ENCODE measurements around the gene ZNF366. TPM values are rescaled to one million over a fixed set of nuclear protein-coding genes. Genes with fewer than 3 reads are reported as not detected.

The ZNF366 gene
- total and polyA plus RNA-seq, 8 donors: 0.26 to 1.0 (median 0.52) TPM

DNA sequence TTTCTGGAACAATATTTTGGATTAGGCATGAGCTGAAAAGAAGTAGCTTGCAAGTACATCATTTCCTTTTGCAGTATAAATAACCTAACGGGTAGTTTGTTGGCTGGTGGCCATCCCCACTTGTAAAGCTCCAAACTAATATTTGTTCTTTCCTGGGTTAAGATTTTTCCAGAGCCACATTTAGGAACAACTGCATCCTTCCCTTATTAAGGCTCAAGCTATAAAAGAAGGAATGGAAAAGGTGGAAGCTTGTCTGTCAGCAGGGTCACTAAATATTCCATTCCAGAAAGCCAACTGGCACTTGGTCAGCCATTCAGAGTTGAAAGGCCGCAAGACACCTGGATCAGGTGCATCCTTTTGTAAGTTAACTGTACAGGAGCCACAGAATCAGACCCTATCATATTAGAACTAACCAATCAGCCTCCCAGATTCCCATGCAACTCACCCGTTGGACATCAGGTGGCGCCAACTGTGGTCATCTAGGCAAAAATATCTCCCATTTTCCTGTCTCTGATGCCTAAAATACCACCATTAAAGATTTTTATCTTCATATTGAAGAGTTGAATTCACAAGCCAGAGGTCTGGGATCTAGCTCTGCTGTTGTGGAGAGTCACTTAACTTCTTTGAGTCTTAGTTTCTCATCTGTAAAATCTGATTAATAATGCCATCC lies 104.1 kb downstream of the ZNF366 start:
- intact Hi-C loops (cut with DNase I): no loop called here
- no peak for ATAC-seq
- no peaks in the 10 kb centered on the region for H3K27me3 ChIP-seq
- TF ChIP-seq, protein P1, sequence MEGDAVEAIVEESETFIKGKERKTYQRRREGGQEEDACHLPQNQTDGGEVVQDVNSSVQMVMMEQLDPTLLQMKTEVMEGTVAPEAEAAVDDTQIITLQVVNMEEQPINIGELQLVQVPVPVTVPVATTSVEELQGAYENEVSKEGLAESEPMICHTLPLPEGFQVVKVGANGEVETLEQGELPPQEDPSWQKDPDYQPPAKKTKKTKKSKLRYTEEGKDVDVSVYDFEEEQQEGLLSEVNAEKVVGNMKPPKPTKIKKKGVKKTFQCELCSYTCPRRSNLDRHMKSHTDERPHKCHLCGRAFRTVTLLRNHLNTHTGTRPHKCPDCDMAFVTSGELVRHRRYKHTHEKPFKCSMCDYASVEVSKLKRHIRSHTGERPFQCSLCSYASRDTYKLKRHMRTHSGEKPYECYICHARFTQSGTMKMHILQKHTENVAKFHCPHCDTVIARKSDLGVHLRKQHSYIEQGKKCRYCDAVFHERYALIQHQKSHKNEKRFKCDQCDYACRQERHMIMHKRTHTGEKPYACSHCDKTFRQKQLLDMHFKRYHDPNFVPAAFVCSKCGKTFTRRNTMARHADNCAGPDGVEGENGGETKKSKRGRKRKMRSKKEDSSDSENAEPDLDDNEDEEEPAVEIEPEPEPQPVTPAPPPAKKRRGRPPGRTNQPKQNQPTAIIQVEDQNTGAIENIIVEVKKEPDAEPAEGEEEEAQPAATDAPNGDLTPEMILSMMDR (IDR thresholded peaks at IDR 0.05): peak in 1 of 4 donors; percentile 27
- no peak for FAIRE-seq
- H3K36me3 ChIP-seq: no peaks in the 10 kb centered on the region
- DNase-seq: peak in 1 of 6 donors; percentile 56
- no peaks in the 10 kb centered on the region for H3K4me1 ChIP-seq
- no peak overlapping the region for H3K27ac ChIP-seq
- no peaks in the 10 kb centered on the region for H3K9me3 ChIP-seq
- 43 to 50% methylated on average over 4 of the region's 4 CpGs for WGBS, 2 donors
- no peak overlapping the region for H3K4me3 ChIP-seq

DNA sequence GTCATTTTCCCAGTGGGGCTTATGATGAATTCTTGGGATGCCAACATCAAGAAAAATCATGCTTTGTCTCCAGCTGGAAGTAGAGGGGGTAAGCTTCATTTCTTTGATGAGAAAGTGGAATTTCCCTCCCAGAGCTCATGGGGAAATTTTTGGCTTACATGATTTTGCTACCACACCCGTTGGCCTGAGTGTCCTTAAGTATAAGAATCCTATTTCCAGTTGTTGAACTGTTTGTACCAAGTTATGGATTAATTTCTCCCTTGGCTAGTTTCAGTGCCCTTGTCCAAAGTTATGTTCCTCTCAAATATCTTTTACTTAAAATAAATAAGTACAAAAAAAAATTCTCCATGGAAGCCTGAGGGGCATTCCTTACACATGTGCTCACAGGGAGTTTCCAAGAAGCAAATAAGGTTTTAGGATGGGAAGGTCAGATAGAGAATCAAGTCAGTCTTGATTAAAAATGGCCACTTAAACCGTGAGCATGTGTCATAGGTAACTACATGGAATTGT lies 104.8 kb downstream of the ZNF366 start:
- no peaks in the 10 kb centered on the region for H3K27me3 ChIP-seq
- H3K9me3 ChIP-seq: no peaks in the 10 kb centered on the region
- intact Hi-C loops (cut with DNase I): no loop called here
- H3K27ac ChIP-seq: no peak overlapping the region
- no peak for DNase-seq
- ATAC-seq: no peak
- H3K36me3 ChIP-seq: no peaks in the 10 kb centered on the region
- no peak for FAIRE-seq
- H3K4me3 ChIP-seq: no peak overlapping the region
- no peaks in the 10 kb centered on the region for H3K4me1 ChIP-seq
- TF ChIP-seq, protein P1 (IDR thresholded peaks at IDR 0.05): no peak
- WGBS, 2 donors: 55 to 67% methylated on average over 2 of the region's 2 CpGs

DNA sequence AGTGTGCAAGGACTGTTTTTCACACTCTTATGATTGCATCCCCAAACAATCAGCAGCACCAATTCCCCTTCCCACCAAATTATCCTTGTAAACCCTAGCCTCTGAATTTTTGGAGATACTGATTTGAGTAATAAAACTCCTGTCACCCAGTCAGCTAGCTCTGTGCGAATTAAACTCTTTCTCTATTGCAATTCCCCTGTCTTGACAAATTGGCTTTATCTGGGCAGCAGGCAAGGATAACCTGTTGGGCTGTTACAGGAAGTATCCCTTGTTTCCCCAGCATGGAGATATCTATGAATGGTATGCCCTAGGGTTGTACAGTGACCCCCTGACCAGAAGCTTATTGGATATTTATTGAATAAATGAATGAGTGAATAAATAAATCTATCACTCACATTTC lies 106.3 kb downstream of the ZNF366 start:
- no peaks in the 10 kb centered on the region for H3K9me3 ChIP-seq
- no peak for DNase-seq
- H3K36me3 ChIP-seq: no peaks in the 10 kb centered on the region
- no peak for ATAC-seq
- no peaks in the 10 kb centered on the region for H3K27me3 ChIP-seq
- no peak for FAIRE-seq
- H3K4me3 ChIP-seq: no peak overlapping the region
- intact Hi-C loops (cut with DNase I): no loop called here
- H3K4me1 ChIP-seq: no peaks in the 10 kb centered on the region
- H3K27ac ChIP-seq: no peak overlapping the region
- TF ChIP-seq, protein P1 (IDR thresholded peaks at IDR 0.05): no peak
- WGBS, 2 donors: 32 to 97% methylated on average over 1 of the region's 1 CpG

DNA sequence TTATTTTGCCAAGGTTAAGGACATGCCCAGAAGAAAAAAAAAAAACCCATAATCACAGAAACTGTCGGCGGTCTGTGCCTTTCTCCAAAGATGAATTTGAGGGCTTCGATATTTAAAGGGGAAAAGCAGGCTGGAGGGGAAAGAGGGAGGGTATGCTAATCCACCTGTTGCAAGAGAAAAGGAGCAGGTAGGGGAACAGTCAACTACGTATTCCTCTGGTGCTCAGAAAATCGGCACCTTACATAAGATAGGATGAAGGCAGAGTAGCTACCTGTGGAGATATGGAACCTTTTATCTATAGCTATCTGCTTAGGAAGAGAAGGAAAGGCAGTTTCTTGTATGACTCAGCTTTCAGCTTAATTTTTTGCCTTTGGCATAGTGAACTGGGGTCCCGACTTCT lies 109.4 kb downstream of the ZNF366 start:
- TF ChIP-seq, protein P1 (IDR thresholded peaks at IDR 0.05): no peak
- Histone ChIP-seq H3K36me3 (no peaks in the 10 kb centered on the region), H3K27me3 (no peaks in the 10 kb centered on the region), H3K4me1 (peaks cover 0 to 2% (median under 1%) of the 10 kb centered on the region in 3 donors), H3K9me3 (no peaks in the 10 kb centered on the region), H3K27ac (no peak overlapping the region), H3K4me3 (no peak overlapping the region)
- FAIRE-seq: no peak
- intact Hi-C loops (cut with DNase I): loop anchor here in 1 of 3 donors (10.0 kb wide), 1 partner anchor 127 kb away; no protein-coding TSS in a partner anchor
- 73 to 75% methylated on average over 6 of the region's 6 CpGs for WGBS, 2 donors
- DNase-seq: no peak
- ATAC-seq: no peak

DNA sequence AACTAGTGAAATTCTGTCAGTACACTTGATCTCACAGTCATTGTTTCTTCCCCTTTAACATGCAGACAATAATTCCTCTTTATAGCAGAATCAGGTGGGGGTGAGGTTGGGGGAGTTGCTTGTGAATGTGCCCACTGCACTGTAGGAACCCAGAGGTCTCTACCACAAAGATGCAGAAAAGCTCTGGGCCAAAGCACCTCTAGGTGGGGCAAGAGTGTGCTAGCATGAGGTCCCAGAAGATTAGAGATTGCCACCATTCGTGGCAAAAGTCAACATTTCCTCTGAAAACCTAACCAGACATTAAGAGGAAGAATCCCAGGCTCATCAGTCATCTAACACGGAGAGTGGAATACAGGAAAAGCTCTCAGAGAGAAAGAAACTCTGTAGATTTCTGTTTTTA lies 112.5 kb downstream of the ZNF366 start:
- DNase-seq (no peak), FAIRE-seq (no peak), ATAC-seq (peak in 1 of 4 donors; percentile 30)
- TF ChIP-seq, protein P1 (IDR thresholded peaks at IDR 0.05): no peak
- Histone ChIP-seq H3K9me3 (no peaks in the 10 kb centered on the region), H3K4me3 (no peak overlapping the region), H3K36me3 (no peaks in the 10 kb centered on the region), H3K27me3 (no peaks in the 10 kb centered on the region), H3K27ac (no peak overlapping the region), H3K4me1 (peaks cover 3 to 11% (median 10%) of the 10 kb centered on the region in 3 donors)
- WGBS, 2 donors: 39 to 41% methylated on average over 2 of the region's 2 CpGs
- intact Hi-C loops (cut with DNase I): loop anchor here in 1 of 3 donors (10.0 kb wide), 1 partner anchor 130 kb away; no protein-coding TSS in a partner anchor

Measured in pancreas (tissue), 10 donors.